ENCODE measurements around the gene NEK3. TPM values are rescaled to one million over a fixed set of nuclear protein-coding genes. Genes with fewer than 3 reads are reported as not detected.
"Not testable (repeated sequence)": the region's sequence is repeated elsewhere in the genome, so short reads cannot be mapped to it uniquely, and the experiment has no call there.

The NEK3 gene
- total and polyA plus RNA-seq, 2 donors from 2014 or later = 17.4 to 21.1 TPM

- DNase-seq (no peak), FAIRE-seq (no peak)
- H3K36me3 ChIP-seq (ENCODE audit: control insufficient read depth in 2 of 3, insufficient read depth in 3 of 3, low read length in 3 of 3) = no peaks in the 10 kb centered on the region
- H3K27me3 ChIP-seq (ENCODE audit: control insufficient read depth, insufficient read depth, low read length) = no peaks in the 10 kb centered on the region
- intact Hi-C loops (cut with DNase I) = no loop called here
- no peak overlapping the region for H3K4me3 ChIP-seq (ENCODE audit: low read length in 3 of 3)
- TF ChIP-seq CTCF (IDR thresholded peaks at IDR 0.05; ENCODE audit: borderline replicate concordance, extremely low read depth, insufficient read depth) = no peak
- H3K4me1 ChIP-seq (ENCODE audit: control insufficient read depth in 2 of 3, insufficient read depth in 2 of 3, low read depth in 1 of 3, low read length in 3 of 3) = peaks cover 0 to 5% (median 0%) of the 10 kb centered on the region in 3 donors
- H3K27ac ChIP-seq (ENCODE audit: low read depth in 2 of 2, low read length in 2 of 2) = no peak overlapping the region
- H3K9me3 ChIP-seq (ENCODE audit: control insufficient read depth in 2 of 3, insufficient read depth in 1 of 3, low read length in 3 of 3) = no peaks in the 10 kb centered on the region
- no peak overlapping the region for H3K9ac ChIP-seq (ENCODE audit: low read length in 3 of 3)
These were observed 53.6 kb downstream of the NEK3 start for GRCh38 chr13:52105841-52106240.

DNA sequence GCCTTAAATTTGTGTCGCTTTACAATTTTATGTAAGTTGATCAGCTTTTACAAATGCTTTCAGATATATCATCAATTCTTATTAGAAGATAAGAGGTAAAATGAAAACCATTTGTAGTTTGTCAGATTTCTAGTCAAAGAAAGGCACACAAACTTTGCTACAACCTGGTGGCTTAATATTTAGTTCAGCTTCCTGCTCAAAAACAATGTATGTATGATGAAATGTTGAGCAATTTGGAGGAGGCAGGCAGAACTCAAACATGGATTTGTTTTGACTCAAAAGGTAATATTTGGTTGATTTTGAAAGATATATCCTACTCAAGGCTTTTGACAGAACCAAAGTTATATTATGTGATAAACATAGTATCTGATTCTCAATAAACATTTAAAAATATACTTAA lies 54.8 kb downstream of the NEK3 start:
- Histone ChIP-seq H3K4me1 (ENCODE audit: control insufficient read depth in 2 of 3, insufficient read depth in 2 of 3, low read depth in 1 of 3, low read length in 3 of 3) (peaks cover 0 to 5% (median 0%) of the 10 kb centered on the region in 3 donors), H3K9me3 (ENCODE audit: control insufficient read depth in 2 of 3, insufficient read depth in 1 of 3, low read length in 3 of 3) (no peaks in the 10 kb centered on the region), H3K27me3 (ENCODE audit: control insufficient read depth, insufficient read depth, low read length) (no peaks in the 10 kb centered on the region), H3K27ac (ENCODE audit: low read depth in 2 of 2, low read length in 2 of 2) (no peak overlapping the region), H3K4me3 (ENCODE audit: low read length in 3 of 3) (no peak overlapping the region), H3K9ac (ENCODE audit: low read length in 3 of 3) (no peak overlapping the region), H3K36me3 (ENCODE audit: control insufficient read depth in 2 of 3, insufficient read depth in 3 of 3, low read length in 3 of 3) (no peaks in the 10 kb centered on the region)
- FAIRE-seq (no peak), DNase-seq (no peak)
- no peak for TF ChIP-seq CTCF (IDR thresholded peaks at IDR 0.05; ENCODE audit: borderline replicate concordance, extremely low read depth, insufficient read depth)
- intact Hi-C loops (cut with DNase I) = no loop called here

- Histone ChIP-seq H3K4me1 (ENCODE audit: control insufficient read depth in 2 of 3, insufficient read depth in 2 of 3, low read depth in 1 of 3, low read length in 3 of 3) (no peaks in the 10 kb centered on the region), H3K9me3 (ENCODE audit: control insufficient read depth in 2 of 3, insufficient read depth in 1 of 3, low read length in 3 of 3) (no peaks in the 10 kb centered on the region), H3K27me3 (ENCODE audit: control insufficient read depth, insufficient read depth, low read length) (no peaks in the 10 kb centered on the region), H3K9ac (ENCODE audit: low read length in 3 of 3) (no peak overlapping the region), H3K4me3 (ENCODE audit: low read length in 3 of 3) (no peak overlapping the region), H3K36me3 (ENCODE audit: control insufficient read depth in 2 of 3, insufficient read depth in 3 of 3, low read length in 3 of 3) (no peaks in the 10 kb centered on the region), H3K27ac (ENCODE audit: low read depth in 2 of 2, low read length in 2 of 2) (no peak overlapping the region)
- TF ChIP-seq CTCF (IDR thresholded peaks at IDR 0.05; ENCODE audit: borderline replicate concordance, extremely low read depth, insufficient read depth) = no peak
- intact Hi-C loops (cut with DNase I) = no loop called here
- FAIRE-seq (no peak), DNase-seq (no peak)
These were observed 56.0 kb downstream of the NEK3 start for GRCh38 chr13:52103386-52103785.

- H3K27ac ChIP-seq (ENCODE audit: low read depth in 2 of 2, low read length in 2 of 2); H3K9ac ChIP-seq (ENCODE audit: low read length in 3 of 3); H3K27me3 ChIP-seq (ENCODE audit: control insufficient read depth, insufficient read depth, low read length); DNase-seq; FAIRE-seq; H3K36me3 ChIP-seq (ENCODE audit: control insufficient read depth in 2 of 3, insufficient read depth in 3 of 3, low read length in 3 of 3); intact Hi-C loops (cut with DNase I); H3K9me3 ChIP-seq (ENCODE audit: control insufficient read depth in 2 of 3, insufficient read depth in 1 of 3, low read length in 3 of 3); H3K4me1 ChIP-seq (ENCODE audit: control insufficient read depth in 2 of 3, insufficient read depth in 2 of 3, low read depth in 1 of 3, low read length in 3 of 3); H3K4me3 ChIP-seq (ENCODE audit: low read length in 3 of 3): not testable (repeated sequence)
These were observed 57.0 kb downstream of the NEK3 start for GRCh38 chr13:52102423-52102822.

Measured in kidney (tissue), 14 donors.